OCI-LY1 (cell line): ENCODE data around the gene CHST8.

Experiments
- CTCF ChIP-seq: fragments of 200-600 bp; sonication (generic), shearing (Covaris generic); IDR thresholded peaks from 2 replicates; pipeline ENCODE4 v1.5.1; 2017; ENCODE audit warnings: mild to moderate bottlenecking, antibody characterized with exemption, low read length, moderate library complexity, mixed read lengths
- EZH2 ChIP-seq: fragments of 200-600 bp; sonication (generic), shearing (Covaris generic); IDR thresholded peaks from 2 replicates; pipeline ENCODE4 v1.8.0; 2017; ENCODE audit warnings: borderline replicate concordance, mixed run types, mild to moderate bottlenecking, antibody characterized with exemption, low read length, moderate library complexity, mixed read lengths

- no peak for TF ChIP-seq CTCF
- TF ChIP-seq EZH2 = no peak
Measured at GRCh38 chr19:33610588-33610987, 11.2 kb upstream of the CHST8 start.
